GM12892 (cell line): ENCODE measurements around the gene DNAJC11. TPM values are rescaled to one million over a fixed set of nuclear protein-coding genes. Genes with fewer than 3 reads are reported as not detected.
"Not testable (repeated sequence)": the region's sequence is repeated elsewhere in the genome, so short reads cannot be mapped to it uniquely, and the experiment has no call there.

Experiments
- DNase-seq: peaks from one replicate; pipeline ENCODE4 v3.0.0; 2011; ENCODE audit not compliant: insufficient read length
- FAIRE-seq: peaks from 2 replicates; lab custom pipeline; 2011; peaks lifted over from hg19 to GRCh38; lab: Jason Lieb, UNC
- POLR2A ChIP-seq: IDR thresholded peaks from 2 replicates; pipeline ENCODE4 v1.6.1; 2011; ENCODE audit warnings: low read depth, low read length, control low read depth
- POLR2AphosphoS5 ChIP-seq: IDR thresholded peaks from 2 replicates; pipeline ENCODE4 v1.6.1; 2011; ENCODE audit warnings: low read depth, low read length, control low read depth
- TAF1 ChIP-seq: IDR thresholded peaks from 2 replicates; pipeline ENCODE4 v1.6.1; 2011; ENCODE audit warnings: low read depth, mild to moderate bottlenecking, control low read depth, low read length, borderline replicate concordance
- polyA plus RNA-seq: library from polyadenylated mRNA; unstranded; fragments of >200 nt; gene quantifications from one replicate; pipeline ENCODE4 v1.2.1, GENCODE V29; 2012; ENCODE audit warnings: missing spikeins, inconsistent platforms; ENCODE audit not compliant: missing spikeins

DNAJC11 gene, protein sequence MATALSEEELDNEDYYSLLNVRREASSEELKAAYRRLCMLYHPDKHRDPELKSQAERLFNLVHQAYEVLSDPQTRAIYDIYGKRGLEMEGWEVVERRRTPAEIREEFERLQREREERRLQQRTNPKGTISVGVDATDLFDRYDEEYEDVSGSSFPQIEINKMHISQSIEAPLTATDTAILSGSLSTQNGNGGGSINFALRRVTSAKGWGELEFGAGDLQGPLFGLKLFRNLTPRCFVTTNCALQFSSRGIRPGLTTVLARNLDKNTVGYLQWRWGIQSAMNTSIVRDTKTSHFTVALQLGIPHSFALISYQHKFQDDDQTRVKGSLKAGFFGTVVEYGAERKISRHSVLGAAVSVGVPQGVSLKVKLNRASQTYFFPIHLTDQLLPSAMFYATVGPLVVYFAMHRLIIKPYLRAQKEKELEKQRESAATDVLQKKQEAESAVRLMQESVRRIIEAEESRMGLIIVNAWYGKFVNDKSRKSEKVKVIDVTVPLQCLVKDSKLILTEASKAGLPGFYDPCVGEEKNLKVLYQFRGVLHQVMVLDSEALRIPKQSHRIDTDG
- polyA plus RNA-seq: 37.0 TPM

- DNase-seq (peak; percentile 93), FAIRE-seq (peak; percentile 100)
- TF ChIP-seq TAF1 (peak; percentile 89), POLR2AphosphoS5 (peak; percentile 84), POLR2A (peak; percentile 84)
Measured at GRCh38 chr1:6701437-6702153, at the start of gene DNAJC11. Gene DNAJC11 (minus strand): TSS chr1:6701816. CDS start chr1:6701800, 16 bp downstream.

DNA sequence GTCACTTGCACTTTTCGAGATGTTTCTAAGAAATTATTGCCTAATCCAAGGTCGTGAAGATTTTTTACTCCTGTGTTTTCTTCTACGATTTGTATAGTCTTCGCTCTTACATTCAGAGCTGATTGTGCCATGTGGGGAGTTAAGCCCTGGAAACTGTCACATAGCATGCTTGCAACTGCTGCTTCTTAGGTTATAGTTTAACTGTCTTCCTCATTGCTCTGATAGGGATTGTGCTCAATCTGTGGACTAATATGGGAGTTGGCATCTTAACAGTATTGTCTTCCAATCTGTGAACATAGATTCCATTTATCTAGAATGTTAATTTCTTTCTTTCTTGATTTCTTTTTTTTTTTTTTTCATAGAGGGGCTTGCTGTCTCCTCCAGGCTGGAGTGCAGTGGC, 48.9 kb upstream of the DNAJC11 start:
- no peak for DNase-seq
- FAIRE-seq: no peak
- no peak for TF ChIP-seq TAF1
- no peak for TF ChIP-seq POLR2AphosphoS5
- no peak for TF ChIP-seq POLR2A

DNA sequence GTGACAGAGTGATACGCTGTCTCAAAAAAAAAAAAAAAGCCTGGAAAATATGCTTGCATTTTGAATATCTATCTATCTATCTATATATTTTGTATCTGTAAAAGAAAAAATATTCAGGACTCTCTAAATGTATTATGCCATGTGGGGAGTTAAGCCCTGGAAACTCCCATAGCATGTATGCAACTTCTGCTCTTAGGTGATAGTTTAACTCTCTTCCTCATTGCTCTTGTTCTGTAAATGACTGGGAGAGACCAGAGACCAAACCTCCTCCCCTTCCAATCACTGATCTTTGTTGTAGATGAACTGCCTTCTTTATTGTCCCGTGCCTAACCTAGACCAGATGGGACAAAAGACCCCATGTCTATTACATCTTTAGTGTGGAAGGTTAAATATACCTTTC, 46.1 kb upstream of the DNAJC11 start:
- FAIRE-seq (no peak), DNase-seq (no peak)
- TF ChIP-seq POLR2AphosphoS5: no peak
- TF ChIP-seq POLR2A: no peak
- TF ChIP-seq TAF1: no peak

- DNase-seq: no peak
- no peak for FAIRE-seq
- no peak for TF ChIP-seq POLR2AphosphoS5
- TF ChIP-seq TAF1: no peak
- TF ChIP-seq POLR2A: no peak
Measured at GRCh38 chr1:6745073-6745472, 43.5 kb upstream of the DNAJC11 start.

- FAIRE-seq (peak; percentile 60), DNase-seq (peak; percentile 27)
- no peak for TF ChIP-seq TAF1
- no peak for TF ChIP-seq POLR2A
- TF ChIP-seq POLR2AphosphoS5: no peak
Measured at GRCh38 chr1:6743189-6744101, 41.8 kb upstream of the DNAJC11 start.

DNA sequence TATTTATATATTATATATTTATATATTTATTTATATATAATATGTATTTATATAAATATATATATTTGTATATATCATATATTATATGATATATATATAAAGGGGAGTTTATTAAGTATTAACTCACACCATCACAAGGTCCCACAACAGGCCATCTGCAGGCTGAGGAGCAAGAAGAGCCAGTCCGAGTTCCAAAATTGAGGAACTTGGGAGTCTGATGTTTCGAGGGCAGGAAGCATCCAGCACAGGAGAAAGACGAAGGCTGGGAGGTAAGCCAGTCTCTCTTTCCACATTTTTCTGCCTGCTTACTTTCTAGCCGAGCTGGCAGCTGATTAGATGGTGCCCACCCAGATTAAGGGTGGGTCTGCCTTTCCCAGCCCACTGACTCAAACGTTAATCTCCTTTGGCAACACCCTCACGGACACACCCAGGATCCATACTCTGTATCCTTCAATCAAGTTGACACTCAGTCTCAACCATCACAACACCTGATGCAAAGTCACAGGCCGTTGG, 41.1 kb upstream of the DNAJC11 start:
- not testable (repeated sequence) for FAIRE-seq, DNase-seq

DNA sequence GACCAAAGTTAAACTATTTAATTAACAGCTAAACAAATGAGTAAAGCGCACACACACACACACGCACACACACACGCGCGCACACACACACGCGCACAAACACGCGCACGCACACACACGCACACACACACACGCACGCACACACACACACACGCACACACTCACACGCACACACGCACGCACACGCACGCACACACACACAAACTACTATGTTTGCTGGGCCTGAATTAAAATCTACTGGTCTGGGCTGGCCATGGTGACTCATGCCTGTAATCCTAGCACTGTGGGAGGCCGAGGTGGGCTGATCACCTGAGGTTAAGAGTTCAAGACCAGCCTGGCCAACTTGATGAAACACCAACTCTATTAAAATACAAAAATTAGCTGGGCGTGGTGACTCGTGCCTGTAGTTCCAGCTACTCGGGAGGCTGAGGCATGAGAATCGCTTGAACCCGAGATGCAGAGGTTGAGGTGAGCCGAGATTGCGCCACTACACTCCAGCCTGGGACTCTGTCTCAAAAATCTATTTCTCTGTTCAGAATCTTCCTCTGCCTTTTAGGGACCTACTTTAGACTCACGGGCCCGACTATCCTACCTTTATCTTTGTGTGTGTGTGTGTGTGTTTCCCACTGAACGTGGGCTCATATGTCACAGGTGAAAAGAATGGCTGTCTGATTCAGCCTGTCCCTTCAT, 37.5 kb upstream of the DNAJC11 start:
- FAIRE-seq: no peak
- no peak for TF ChIP-seq POLR2AphosphoS5
- TF ChIP-seq POLR2A: no peak
- TF ChIP-seq TAF1: no peak
- DNase-seq: no peak

DNA sequence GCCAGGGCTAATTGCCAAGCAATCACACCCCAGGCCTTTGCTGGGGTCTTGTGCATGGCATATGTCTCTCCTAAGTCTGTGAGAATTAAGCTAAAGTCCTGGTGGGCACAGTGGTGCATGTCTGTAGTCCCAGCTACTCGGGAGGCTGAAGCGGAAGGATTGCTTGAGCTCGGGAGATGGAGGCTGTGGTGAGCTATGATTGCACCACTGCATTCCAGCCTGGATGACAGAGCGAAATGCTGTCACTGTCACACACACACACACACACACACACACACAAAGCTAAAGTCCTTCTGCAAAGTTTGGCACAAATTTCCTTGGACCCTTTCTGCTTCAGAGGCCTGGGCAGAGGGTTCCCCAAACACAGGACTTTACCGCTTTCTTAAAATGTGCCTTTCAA, 31.3 kb upstream of the DNAJC11 start:
- DNase-seq (no peak), FAIRE-seq (no peak)
- TF ChIP-seq TAF1: no peak
- TF ChIP-seq POLR2AphosphoS5: no peak
- TF ChIP-seq POLR2A: no peak

GRCh38 chr1:6731905-6732304, 30.3 kb upstream of the DNAJC11 start:
- TF ChIP-seq POLR2A (no peak), TAF1 (no peak), POLR2AphosphoS5 (no peak)
- FAIRE-seq (no peak), DNase-seq (no peak)

- DNase-seq: no peak
- TF ChIP-seq POLR2A: no peak
- no peak for TF ChIP-seq POLR2AphosphoS5
- no peak for TF ChIP-seq TAF1
- FAIRE-seq: no peak
Measured at GRCh38 chr1:6730880-6731279, 29.3 kb upstream of the DNAJC11 start.

GRCh38 chr1:6730473-6730872, 28.9 kb upstream of the DNAJC11 start:
- no peak for TF ChIP-seq POLR2AphosphoS5
- TF ChIP-seq POLR2A: no peak
- no peak for TF ChIP-seq TAF1
- no peak for FAIRE-seq
- no peak for DNase-seq
